GM21529 (cell line): Measurements from ENCODE around the gene BTK.

Source experiments
- ATAC-seq: cut with Tn5 transposase; IDR thresholded peaks from one replicate; pipeline ENCODE4 v1.9.1; 2021; ENCODE audit not compliant: unreplicated experiment

Gene BTK

GRCh38 chrX:101385795-101386541 lies at the start of gene BTK:
Gene BTK (minus strand): TSS chrX:101386191. CDS start chrX:101375284, 10,907 bp downstream.
- peak; percentile 66 for ATAC-seq

- ATAC-seq: peak; percentile 90
These were observed 44.6 kb upstream of the BTK start for GRCh38 chrX:101430457-101431078.

GRCh38 chrX:101429934-101430333 lies 43.9 kb upstream of the BTK start:
- ATAC-seq: peak; percentile 57

- no peak for ATAC-seq
These were observed 42.0 kb upstream of the BTK start for GRCh38 chrX:101427954-101428353.

GRCh38 chrX:101419489-101419888 lies 33.5 kb upstream of the BTK start:
- no peak for ATAC-seq

GRCh38 chrX:101417981-101418841 lies 32.2 kb upstream of the BTK start:
- peak; percentile 47 for ATAC-seq

GRCh38 chrX:101417190-101417589 lies 31.2 kb upstream of the BTK start:
- ATAC-seq: no peak

GRCh38 chrX:101416691-101417090 lies 30.7 kb upstream of the BTK start:
- ATAC-seq: no peak

- peak; percentile 61 for ATAC-seq
These were observed 29.5 kb upstream of the BTK start for GRCh38 chrX:101415180-101416145.

GRCh38 chrX:101411984-101412383 lies 26.0 kb upstream of the BTK start:
- ATAC-seq: no peak

GRCh38 chrX:101410461-101410860 lies 24.5 kb upstream of the BTK start:
- ATAC-seq: no peak

- ATAC-seq: no peak
These were observed 23.1 kb upstream of the BTK start for GRCh38 chrX:101409043-101409442.

GRCh38 chrX:101408532-101408841 lies 22.5 kb upstream of the BTK start:
- no peak for ATAC-seq

GRCh38 chrX:101407748-101408531 lies 21.9 kb upstream of the BTK start, which contains the start of the genes GLA and HNRNPH2:
Gene GLA (minus strand): TSS chrX:101407925. CDS start chrX:101407903, 22 bp downstream.
Gene HNRNPH2 (plus strand): TSS chrX:101408222. CDS start chrX:101411989, 3,767 bp downstream.
- peak; percentile 93 for ATAC-seq

- no peak for ATAC-seq
These were observed 21.3 kb upstream of the BTK start for GRCh38 chrX:101407167-101407747.

- no peak for ATAC-seq
These were observed 13.8 kb upstream of the BTK start for GRCh38 chrX:101399825-101400224.

- no peak for ATAC-seq
These were observed 12.7 kb upstream of the BTK start for GRCh38 chrX:101398694-101399093.

- no peak for ATAC-seq
These were observed 11.8 kb upstream of the BTK start for GRCh38 chrX:101397779-101398178.

GRCh38 chrX:101395789-101396188 lies 9.8 kb upstream of the BTK start:
- ATAC-seq: no peak
